CD14-positive monocyte (primary cell): ENCODE data around the gene ZDHHC5. TPM values are rescaled to one million over a fixed set of nuclear protein-coding genes. Genes with fewer than 3 reads are reported as not detected.
"Not testable (repeated sequence)": the region's sequence is repeated elsewhere in the genome, so short reads cannot be mapped to it uniquely, and the experiment has no call there.

Experiments used
- DNase-seq, 3 donors: peaks; one replicate each; pipeline ENCODE4 v3.0.0-alpha.2; 2011 to 2022
- H2AFZ ChIP-seq: 2 replicates; pipeline ENCODE4 v1.6.0; 2012; ENCODE audit warnings: mild to moderate bottlenecking, low read depth, low read length, inconsistent platforms; ENCODE audit not compliant: insufficient read depth, poor library complexity, severe bottlenecking
- H3K27ac ChIP-seq, 2 donors: 1 replicate in 1 of 2; 2 replicates in 1 of 2; pipeline ENCODE4 v1.5.1; 2012 to 2013; ENCODE audit warnings: low read length in 2 of 2, control low read depth in 1 of 2, inconsistent platforms in 1 of 2, low read depth in 1 of 2, mild to moderate bottlenecking in 1 of 2
- H3K27me3 ChIP-seq, 2 donors: one replicate each; pipeline versions ENCODE4 v1.6.0 to v1.6.1; 2011 to 2013; ENCODE audit warnings: low read length in 2 of 2; ENCODE audit not compliant: control insufficient read depth in 2 of 2, insufficient read depth in 2 of 2
- H3K36me3 ChIP-seq, 2 donors: replicated peaks in 1 of 2; 1 replicate in 1 of 2; 2 replicates in 1 of 2; pipeline versions ENCODE4 v1.5.1 to v1.6.1; 2012 to 2013; ENCODE audit warnings: low read length in 2 of 2, control low read depth in 1 of 2, inconsistent platforms in 1 of 2, mild to moderate bottlenecking in 1 of 2; ENCODE audit not compliant: insufficient read depth in 2 of 2, control insufficient read depth in 1 of 2
- H3K4me1 ChIP-seq, 2 donors: 1 replicate in 1 of 2; 2 replicates in 1 of 2; pipeline versions ENCODE4 v1.5.1 to v1.6.1; 2012 to 2013; ENCODE audit warnings: low read length in 2 of 2, control low read depth in 1 of 2, inconsistent platforms in 1 of 2, mild to moderate bottlenecking in 1 of 2, moderate library complexity in 1 of 2; ENCODE audit not compliant: insufficient read depth in 2 of 2, control insufficient read depth in 1 of 2
- H3K4me2 ChIP-seq: replicated peaks from 2 replicates; pipeline ENCODE3; 2012; ENCODE audit warnings: low read length, moderate library complexity, mild to moderate bottlenecking; ENCODE audit not compliant: poor library complexity, severe bottlenecking; ENCODE audit errors: extremely low read depth
- H3K4me3 ChIP-seq, 3 experiments: fragments of 200-600 bp in 1 of 3; sonication (generic) in 1 of 3; replicated peaks in 1 of 3; 1 replicate in 2 of 3; 2 replicates in 1 of 3; pipeline ENCODE4 v1.5.1; 2011 to 2013; ENCODE audit warnings: low read length in 3 of 3, mild to moderate bottlenecking in 3 of 3, control low read depth in 2 of 3, low read depth in 2 of 3, inconsistent platforms in 1 of 3, moderate library complexity in 1 of 3
- H3K79me2 ChIP-seq: 2 replicates; pipeline ENCODE4 v1.6.0; 2012; ENCODE audit warnings: mild to moderate bottlenecking, control low read depth, inconsistent platforms, low read length, moderate library complexity; ENCODE audit not compliant: insufficient read depth
- H3K9ac ChIP-seq: 2 replicates; pipeline ENCODE4 v1.6.0; 2017; ENCODE audit warnings: low read length, mild to moderate bottlenecking; ENCODE audit not compliant: insufficient read depth, poor library complexity, severe bottlenecking
- H3K9me3 ChIP-seq, 2 donors: replicated peaks in 1 of 2; 1 replicate in 1 of 2; 2 replicates in 1 of 2; pipeline versions ENCODE4 v1.5.1 to v1.6.1; 2012 to 2013; ENCODE audit warnings: low read length in 2 of 2, control low read depth in 1 of 2; ENCODE audit not compliant: control insufficient read depth in 1 of 2, insufficient read depth in 1 of 2
- H4K20me1 ChIP-seq: 2 replicates; pipeline ENCODE4 v1.6.0; 2012; ENCODE audit warnings: mild to moderate bottlenecking, low read length, control low read depth, moderate library complexity; ENCODE audit not compliant: insufficient read depth
- H3K27ac Mint-ChIP-seq, 7 donors: one replicate each; pipeline ENCODE4 v1.8.0; 2020; ENCODE audit warnings: mild to moderate bottlenecking in 7 of 7, mixed read lengths in 7 of 7, moderate library complexity in 6 of 7, inconsistent platforms in 2 of 7
- H3K27me3 Mint-ChIP-seq, 3 donors: one replicate each; pipeline ENCODE4 v1.8.0; 2021 to 2022; ENCODE audit warnings: low read depth in 3 of 3, mild to moderate bottlenecking in 3 of 3, mixed read lengths in 3 of 3, moderate library complexity in 3 of 3, inconsistent platforms in 1 of 3
- H3K36me3 Mint-ChIP-seq, 2 donors: one replicate each; pipeline ENCODE4 v1.8.0; 2020; ENCODE audit warnings: mixed read lengths in 2 of 2, inconsistent platforms in 1 of 2, mild to moderate bottlenecking in 1 of 2
- H3K4me1 Mint-ChIP-seq: one replicate; pipeline ENCODE4 v1.8.0; 2020; ENCODE audit warnings: mild to moderate bottlenecking, mixed read lengths
- H3K4me3 Mint-ChIP-seq, 2 donors: one replicate each; pipeline ENCODE4 v1.8.0; 2020; ENCODE audit warnings: mild to moderate bottlenecking in 2 of 2, mixed read lengths in 2 of 2, moderate library complexity in 1 of 2
- H3K9me3 Mint-ChIP-seq, 7 donors: one replicate each; pipeline ENCODE4 v1.8.0; 2020 to 2022; ENCODE audit warnings: mixed read lengths in 7 of 7, mild to moderate bottlenecking in 6 of 7, moderate library complexity in 6 of 7, inconsistent platforms in 2 of 7
- WGBS: methylation state at CpG from one replicate; pipeline ENCODE4 v1.1.5; 2013; ENCODE audit warnings: missing lambda C conversion rate; ENCODE audit not compliant: insufficient coverage; 5-methylcytosine and 5-hydroxymethylcytosine counted together
- intact Hi-C, 2 donors: fragments of 100-400 bp; cut with micrococcal nuclease; formaldehyde crosslinking; loops; one replicate each; pipeline versions ENCODE4 v1.15.0 to v1.15.1; 2023
- polyA plus RNA-seq, 3 donors: library from polyadenylated mRNA; depleted of rRNA in 1 of 3; unstranded in 2 of 3; stranded (reverse) in 1 of 3; fragments of 300-500 nt in 2 of 3; fragments of >200 nt in 1 of 3; fragmentation: Illumina TruSeq in 2 of 3; gene quantifications; 1 replicate in 2 of 3; 2 replicates in 1 of 3; pipeline ENCODE4 v1.2.3, GENCODE V29; 2012 to 2021
- TF ChIP-seq, protein P1 (sequence below): fragments of 200-600 bp; IDR thresholded peaks from one replicate; pipeline ENCODE4 v1.8.0; 2022; ENCODE audit warnings: antibody characterized with exemption, mild to moderate bottlenecking

The ZDHHC5 gene
- polyA plus RNA-seq, 3 donors = 28.6 to 37.9 (median 31.8) TPM

DNA sequence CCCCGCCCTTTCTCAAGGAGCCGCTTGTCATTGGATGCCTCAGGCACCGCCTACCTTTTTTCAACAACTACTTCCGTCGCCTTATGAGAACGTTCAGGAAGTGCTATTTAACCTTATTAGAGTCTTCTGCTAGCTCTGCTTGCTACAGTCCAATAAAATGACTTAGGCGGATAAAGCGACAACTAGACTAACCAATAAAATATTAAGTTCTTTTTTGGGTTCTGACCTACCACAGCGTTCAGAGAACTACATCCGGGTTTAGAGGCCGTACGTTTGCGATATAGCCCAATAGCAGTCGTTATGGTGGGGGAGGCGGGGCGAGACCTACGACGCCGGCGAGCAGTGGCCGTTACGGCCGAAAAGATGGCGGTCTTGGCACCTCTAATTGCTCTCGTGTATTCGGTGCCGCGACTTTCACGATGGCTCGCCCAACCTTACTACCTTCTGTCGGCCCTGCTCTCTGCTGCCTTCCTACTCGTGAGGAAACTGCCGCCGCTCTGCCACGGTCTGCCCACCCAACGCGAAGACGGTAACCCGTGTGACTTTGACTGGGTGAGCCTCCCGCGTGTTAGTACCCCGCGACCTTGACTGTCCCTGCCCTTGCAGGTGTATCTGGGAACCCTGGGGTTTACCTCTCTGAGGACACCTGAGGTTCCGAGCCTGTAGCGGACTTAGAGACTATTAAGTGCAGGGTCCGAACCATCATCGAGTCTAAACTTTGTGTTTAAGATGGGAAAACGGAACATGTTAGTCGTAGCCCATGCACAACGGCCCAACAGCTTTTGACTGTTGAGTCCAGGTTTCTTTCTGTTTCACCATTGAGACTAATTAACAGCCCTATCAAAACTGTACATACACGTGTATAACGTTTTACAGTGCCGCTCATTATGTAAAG, 44.6 kb downstream of the ZDHHC5 start, which contains the start of gene TMX2:
TMX2 (plus strand) TSS at position 338 of the 895 bp plus-strand sequence; CDS start at position 364, 26 bp downstream.
- Mint-ChIP-seq H3K36me3 (peaks cover 7 to 16% of the 10 kb centered on the region in 2 donors), H3K4me3 (peak within 1 kb of the TSS; percentile 98), H3K27me3 (peaks cover 0 to 2% (median 2%) of the 10 kb centered on the region in 3 donors), H3K27ac (peak within 1 kb of the TSS; percentile 95 to 99 (median 98)), H3K9me3 (no peaks in the 10 kb centered on the region), H3K4me1 (peaks cover 32% of the 10 kb centered on the region)
- Histone ChIP-seq H3K27ac (peak within 1 kb of the TSS; percentile 72 to 97), H3K9me3 (no peaks in the 10 kb centered on the region), H3K4me2 (peak within 1 kb of the TSS; percentile 95), H3K36me3 (peaks cover 3 to 14% of the 10 kb centered on the region in 2 donors), H3K4me3 (peak within 1 kb of the TSS; percentile 72 to 100 (median 96)), H3K79me2 (peaks cover 76% of the 10 kb centered on the region), H4K20me1 (peaks cover 5% of the 10 kb centered on the region), H3K4me1 (peaks cover 22 to 31% of the 10 kb centered on the region in 2 donors), H2AFZ (peak within 1 kb of the TSS; percentile 97), H3K9ac (peak within 1 kb of the TSS; percentile 87), H3K27me3 (no peaks in the 10 kb centered on the region)
- TF ChIP-seq, protein P1, sequence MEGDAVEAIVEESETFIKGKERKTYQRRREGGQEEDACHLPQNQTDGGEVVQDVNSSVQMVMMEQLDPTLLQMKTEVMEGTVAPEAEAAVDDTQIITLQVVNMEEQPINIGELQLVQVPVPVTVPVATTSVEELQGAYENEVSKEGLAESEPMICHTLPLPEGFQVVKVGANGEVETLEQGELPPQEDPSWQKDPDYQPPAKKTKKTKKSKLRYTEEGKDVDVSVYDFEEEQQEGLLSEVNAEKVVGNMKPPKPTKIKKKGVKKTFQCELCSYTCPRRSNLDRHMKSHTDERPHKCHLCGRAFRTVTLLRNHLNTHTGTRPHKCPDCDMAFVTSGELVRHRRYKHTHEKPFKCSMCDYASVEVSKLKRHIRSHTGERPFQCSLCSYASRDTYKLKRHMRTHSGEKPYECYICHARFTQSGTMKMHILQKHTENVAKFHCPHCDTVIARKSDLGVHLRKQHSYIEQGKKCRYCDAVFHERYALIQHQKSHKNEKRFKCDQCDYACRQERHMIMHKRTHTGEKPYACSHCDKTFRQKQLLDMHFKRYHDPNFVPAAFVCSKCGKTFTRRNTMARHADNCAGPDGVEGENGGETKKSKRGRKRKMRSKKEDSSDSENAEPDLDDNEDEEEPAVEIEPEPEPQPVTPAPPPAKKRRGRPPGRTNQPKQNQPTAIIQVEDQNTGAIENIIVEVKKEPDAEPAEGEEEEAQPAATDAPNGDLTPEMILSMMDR = no peak
- 0% methylated on average over 44 of the region's 53 CpGs for whole genome bisulfite sequencing
- DNase-seq = peak; percentile 96 to 99 (median 98)
- intact Hi-C loops = loop anchor here (2.0 to 5.0 kb wide), 3 partner anchors 44 to 85 kb away; partner anchors contain the start of gene ZDHHC5 (in 1 of the 2)

DNA sequence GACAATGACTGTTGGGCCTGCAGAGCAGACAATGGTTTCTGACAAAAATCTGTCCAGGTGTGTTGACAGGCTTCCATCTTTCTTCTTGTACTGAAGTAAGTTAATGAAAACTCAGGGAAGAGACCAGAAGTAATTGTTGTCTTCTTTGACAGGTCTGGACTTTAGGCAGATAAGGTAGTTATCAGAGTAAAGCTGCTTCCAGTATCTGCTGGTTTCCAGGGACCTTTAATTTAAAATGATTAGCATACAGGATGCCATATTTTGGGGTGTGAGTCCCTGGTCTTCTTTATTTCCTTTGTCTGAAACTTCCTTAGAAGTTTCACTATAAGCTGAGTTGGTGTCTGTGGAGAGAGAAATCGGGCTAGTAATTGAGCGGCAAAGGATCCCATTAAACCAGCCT, 45.9 kb downstream of the ZDHHC5 start:
- DNase-seq = no peak
- Mint-ChIP-seq H3K36me3 (peaks cover 9 to 22% of the 10 kb centered on the region in 2 donors), H3K9me3 (no peaks in the 10 kb centered on the region)

DNA sequence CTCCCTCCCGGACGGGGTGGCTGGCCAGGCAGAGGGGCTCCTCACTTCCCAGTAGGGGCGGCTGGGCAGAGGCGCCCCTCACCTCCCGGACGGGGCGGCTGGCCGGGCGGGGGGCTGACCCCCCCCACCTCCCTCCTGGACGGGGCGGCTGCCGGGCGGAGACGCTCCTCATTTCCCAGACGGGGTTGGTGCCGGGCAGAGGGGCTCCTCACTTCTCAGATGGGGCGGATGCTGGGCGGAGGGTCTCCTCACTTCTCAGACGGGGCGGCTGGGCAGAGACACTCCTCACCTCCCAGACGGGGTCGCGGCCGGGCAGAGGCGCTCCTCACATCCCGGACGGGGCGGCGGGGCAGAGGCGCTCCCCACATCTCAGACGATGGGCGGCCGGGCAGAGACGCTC, 48.8 kb downstream of the ZDHHC5 start:
- H3K9me3 Mint-ChIP-seq, H3K4me3 ChIP-seq, H3K27me3 Mint-ChIP-seq, H3K27me3 ChIP-seq, H3K27ac ChIP-seq, DNase-seq, H2AFZ ChIP-seq, H3K27ac Mint-ChIP-seq, H3K4me3 Mint-ChIP-seq, intact Hi-C loops, H3K9ac ChIP-seq, H3K9me3 ChIP-seq, H3K4me2 ChIP-seq: not testable (repeated sequence)
- H3K36me3 ChIP-seq = peaks cover 8 to 21% of the 10 kb centered on the region in 2 donors
- H3K4me1 Mint-ChIP-seq = peaks cover 15% of the 10 kb centered on the region
- H3K36me3 Mint-ChIP-seq = peaks cover 15 to 36% of the 10 kb centered on the region in 2 donors
- H4K20me1 ChIP-seq = peaks cover 32% of the 10 kb centered on the region
- WGBS = no CpG with 5 or more reads among the region's 34 CpGs
- H3K4me1 ChIP-seq = peaks cover 14 to 21% of the 10 kb centered on the region in 2 donors
- H3K79me2 ChIP-seq = peaks cover 74% of the 10 kb centered on the region

More for the DNA sequence above, 45.9 kb downstream of the ZDHHC5 start:
- intact Hi-C loops = loop anchor here (2.0 to 5.0 kb wide), 3 partner anchors 45 to 83 kb away; partner anchors contain the start of gene ZDHHC5 (in 1 of the 2)
- Mint-ChIP-seq H3K27me3 (peaks cover 0 to 2% (median 2%) of the 10 kb centered on the region in 3 donors), H3K4me3 (peak overlapping the region in 1 of 2 donors; percentile 98), H3K4me1 (peaks cover 30% of the 10 kb centered on the region), H3K27ac (no peak overlapping the region)
- Histone ChIP-seq H3K36me3 (peaks cover 3% of the 10 kb centered on the region in 2 donors), H3K79me2 (peaks cover 75% of the 10 kb centered on the region), H3K9me3 (no peaks in the 10 kb centered on the region), H3K9ac (no peak overlapping the region), H2AFZ (no peak overlapping the region), H3K4me2 (peak overlapping the region; percentile 95), H3K4me3 (peak overlapping the region in 1 of 3 experiments; percentile 96), H3K4me1 (peaks cover 22 to 31% of the 10 kb centered on the region in 2 donors), H3K27ac (no peak overlapping the region), H4K20me1 (peaks cover 17% of the 10 kb centered on the region), H3K27me3 (no peaks in the 10 kb centered on the region)
- no CpG with 5 or more reads among the region's 2 CpGs for WGBS
- TF ChIP-seq, protein P1 = no peak
